LNCAP (cell line): ENCODE results near the gene MPO.

Source experiments
- TF ChIP-seq, protein P1 (sequence below): fragments of 450-650 bp; IDR thresholded peaks from 2 replicates; pipeline ENCODE4 v1.5.1; 2017; ENCODE audit warnings: mild to moderate bottlenecking

Gene MPO

DNA sequence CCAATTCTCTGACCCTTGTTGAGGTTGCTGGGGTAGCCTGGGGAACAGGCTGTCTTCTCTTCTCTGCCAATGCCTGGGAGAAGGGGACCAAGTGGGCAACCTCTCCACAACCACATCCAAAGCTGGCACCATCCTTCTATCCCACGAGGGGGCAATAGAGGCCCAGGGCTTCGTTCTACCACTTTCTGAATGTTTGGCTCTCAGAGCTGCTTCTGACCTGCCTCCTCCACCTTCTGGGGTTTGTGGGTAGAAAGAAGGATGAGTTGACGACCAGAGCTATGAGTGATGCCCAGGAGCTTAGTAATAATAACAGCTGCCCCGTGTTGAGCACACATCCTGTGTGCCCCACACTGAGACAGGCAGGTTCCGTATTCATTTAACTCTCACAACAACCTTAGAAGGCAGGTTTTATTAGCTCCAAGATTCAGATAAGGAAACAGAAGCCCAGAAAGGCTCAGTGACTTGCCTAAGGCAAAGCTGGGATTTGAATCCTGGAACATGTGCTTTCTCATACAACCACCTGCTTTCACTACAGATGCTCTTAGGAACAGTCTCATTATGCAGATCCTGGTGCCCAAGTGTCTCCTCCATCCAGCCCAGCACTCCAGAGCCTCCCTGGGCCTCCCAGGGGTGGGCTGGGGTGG lies 36.8 kb upstream of the MPO start:
- TF ChIP-seq, protein P1, sequence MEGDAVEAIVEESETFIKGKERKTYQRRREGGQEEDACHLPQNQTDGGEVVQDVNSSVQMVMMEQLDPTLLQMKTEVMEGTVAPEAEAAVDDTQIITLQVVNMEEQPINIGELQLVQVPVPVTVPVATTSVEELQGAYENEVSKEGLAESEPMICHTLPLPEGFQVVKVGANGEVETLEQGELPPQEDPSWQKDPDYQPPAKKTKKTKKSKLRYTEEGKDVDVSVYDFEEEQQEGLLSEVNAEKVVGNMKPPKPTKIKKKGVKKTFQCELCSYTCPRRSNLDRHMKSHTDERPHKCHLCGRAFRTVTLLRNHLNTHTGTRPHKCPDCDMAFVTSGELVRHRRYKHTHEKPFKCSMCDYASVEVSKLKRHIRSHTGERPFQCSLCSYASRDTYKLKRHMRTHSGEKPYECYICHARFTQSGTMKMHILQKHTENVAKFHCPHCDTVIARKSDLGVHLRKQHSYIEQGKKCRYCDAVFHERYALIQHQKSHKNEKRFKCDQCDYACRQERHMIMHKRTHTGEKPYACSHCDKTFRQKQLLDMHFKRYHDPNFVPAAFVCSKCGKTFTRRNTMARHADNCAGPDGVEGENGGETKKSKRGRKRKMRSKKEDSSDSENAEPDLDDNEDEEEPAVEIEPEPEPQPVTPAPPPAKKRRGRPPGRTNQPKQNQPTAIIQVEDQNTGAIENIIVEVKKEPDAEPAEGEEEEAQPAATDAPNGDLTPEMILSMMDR, result peak; percentile 67

DNA sequence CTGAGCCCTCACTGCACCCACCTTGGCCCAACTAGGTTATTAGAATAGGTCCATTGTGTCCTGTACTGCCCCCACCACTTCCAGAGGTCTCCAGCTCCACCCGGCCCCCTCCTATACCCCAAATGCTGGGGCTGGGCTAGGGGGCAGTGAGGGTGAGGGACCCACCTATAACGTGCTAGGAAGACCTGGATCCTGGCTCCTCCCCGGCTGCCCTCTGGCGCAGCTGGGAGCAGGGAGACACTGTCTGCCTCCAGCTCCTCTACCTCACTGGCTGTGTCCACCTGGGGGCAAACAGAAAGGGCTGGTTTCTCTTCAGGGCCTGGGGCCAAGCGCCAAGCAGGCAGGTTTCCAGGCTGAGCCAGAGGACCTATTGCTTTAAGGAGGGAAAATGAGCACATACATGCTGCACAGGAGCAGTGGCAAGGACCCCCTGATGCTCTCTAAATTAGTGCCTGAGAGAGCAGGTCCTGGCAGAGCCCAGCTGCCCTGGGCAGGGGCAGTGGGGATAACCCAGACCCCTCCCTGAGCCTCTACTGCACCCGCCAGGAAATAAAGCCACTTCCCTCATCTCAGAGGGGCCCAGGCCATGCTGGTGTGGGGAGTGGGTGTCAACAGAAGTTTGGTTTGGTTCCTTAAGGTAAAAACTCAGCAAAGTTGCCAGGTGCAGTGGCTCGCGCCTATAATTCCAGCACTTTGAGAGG lies 35.7 kb upstream of the MPO start:
- TF ChIP-seq, protein P1, result no peak

DNA sequence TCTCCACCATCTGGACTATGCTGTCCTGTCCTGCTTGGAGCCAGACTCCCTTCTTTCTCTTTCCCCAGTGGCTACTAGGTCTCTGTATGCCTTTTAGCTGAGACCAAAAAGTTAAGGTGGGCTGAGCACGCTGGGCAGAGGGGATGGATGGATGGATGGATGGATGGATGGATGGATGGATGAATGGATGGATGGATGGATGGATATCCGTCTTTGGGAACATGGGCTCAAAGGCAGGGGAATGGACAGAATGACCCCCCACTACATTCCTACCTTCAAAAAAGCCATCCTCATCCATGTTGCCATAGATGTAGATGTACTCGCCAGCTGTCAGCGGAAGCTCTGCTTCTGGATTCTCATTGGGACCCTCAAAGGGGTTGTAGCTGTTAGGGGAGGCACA lies 35.0 kb upstream of the MPO start:
- TF ChIP-seq, protein P1, result no peak

DNA sequence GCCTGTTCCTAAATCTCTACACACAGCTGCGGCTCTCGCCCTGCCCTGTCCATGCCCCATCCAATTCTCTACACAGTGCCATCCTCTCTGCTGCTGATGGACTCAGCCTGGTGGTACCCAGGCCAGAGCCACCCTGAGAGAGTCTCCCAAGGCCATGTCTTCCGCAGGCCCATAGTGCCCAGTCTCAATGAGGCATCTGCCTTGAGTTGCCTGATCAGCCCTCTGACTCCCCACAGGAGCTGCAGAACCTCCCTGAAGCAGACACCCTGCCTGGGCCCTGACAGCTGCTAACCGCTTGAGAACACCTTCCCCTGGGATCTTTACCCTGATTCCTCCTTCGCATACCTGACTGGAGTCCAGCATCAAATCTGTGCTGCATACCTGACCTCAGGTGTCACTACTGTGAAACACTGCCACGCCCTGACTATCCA lies 34.6 kb upstream of the MPO start:
- TF ChIP-seq, protein P1, result no peak

GRCh38 chr17:58314706-58315015 lies 33.9 kb upstream of the MPO start:
- TF ChIP-seq, protein P1, result no peak

DNA sequence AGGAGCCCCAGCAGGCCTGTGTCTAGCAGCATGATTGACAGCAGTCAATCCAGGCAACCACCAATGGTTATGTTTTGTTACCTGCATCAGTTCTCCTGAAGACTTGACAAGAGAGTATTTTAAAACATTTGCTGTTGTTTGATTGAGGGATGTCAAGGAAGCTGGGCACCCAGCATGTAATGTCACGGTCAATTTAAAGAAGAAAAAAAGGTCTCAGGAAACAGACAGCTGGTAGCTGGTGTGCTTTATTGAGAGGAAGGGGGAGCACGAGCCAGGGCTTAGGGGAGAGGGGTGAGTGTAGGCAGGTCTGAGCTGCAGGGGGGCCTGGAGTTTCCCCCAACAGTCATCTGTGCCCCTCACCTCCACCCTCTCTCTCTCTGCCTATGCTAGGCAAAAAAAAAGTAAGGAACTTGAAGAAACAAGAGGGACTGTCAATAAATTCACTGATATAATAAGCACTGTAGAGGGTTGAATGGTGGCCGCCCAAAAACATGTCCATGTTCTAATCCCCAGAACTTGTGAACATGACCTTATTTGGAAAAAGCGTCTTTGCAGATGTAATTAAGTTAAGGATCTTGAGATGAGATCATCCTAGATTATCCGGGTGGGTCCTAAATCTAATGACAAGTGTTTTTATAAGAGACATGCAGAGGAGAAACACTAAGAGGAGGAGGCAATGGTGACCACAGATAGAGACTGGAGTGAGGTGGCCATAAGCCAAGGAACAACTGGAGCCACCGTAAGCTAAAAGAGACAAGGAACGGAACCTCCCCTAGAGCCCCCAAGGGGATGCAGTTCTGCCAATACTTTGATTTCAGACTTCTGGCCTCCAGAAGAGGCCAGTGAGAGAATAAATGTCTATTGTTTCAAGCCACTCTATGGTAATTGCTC lies 33.3 kb upstream of the MPO start:
- TF ChIP-seq, protein P1, result no peak

DNA sequence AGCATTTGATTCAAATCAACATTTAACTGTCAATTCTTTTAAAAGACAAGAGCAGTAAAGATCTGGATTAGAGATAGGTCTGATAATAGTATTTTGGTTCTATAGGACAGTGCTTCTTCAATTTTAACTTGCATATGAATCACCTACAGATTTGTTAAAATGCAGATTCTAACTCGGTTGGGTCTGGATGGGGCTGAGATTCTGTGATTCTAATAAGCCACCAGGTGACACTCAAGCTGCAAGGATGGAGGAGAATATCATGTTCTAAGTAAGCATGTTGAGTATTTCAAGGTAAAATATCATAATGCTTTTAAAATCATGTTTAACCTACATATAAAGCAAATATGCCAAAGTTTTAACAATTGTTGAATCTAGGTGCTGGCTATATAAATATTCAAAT lies 32.1 kb upstream of the MPO start:
- TF ChIP-seq, protein P1, result 0 out of 2 replicates have a peak, but pooled peaks have one; percentile 9
